ENCODE results near the gene MRPL10. TPM values are rescaled to one million over a fixed set of nuclear protein-coding genes. Genes with fewer than 3 reads are reported as not detected.

Gene MRPL10
- total and polyA plus RNA-seq, 2 of the 8 experiments (the other 6 are each of a cell fraction or from before 2014, with no cell fraction given) = 85.3 to 214 TPM

- Histone ChIP-seq H3K79me1 (ENCODE audit: low read depth, low read length) (no peaks in the 10 kb centered on the region), H3K18ac (ENCODE audit: extremely low read depth, low read length) (peak within 1 kb of the TSS; percentile 48; the same call in 1 of the 2 replicates), H3K4me2 (ENCODE audit: insufficient read depth in 1 of 2, low read depth in 2 of 2, low read length in 2 of 2) (peak within 1 kb of the TSS; percentile 72 to 97), H3K9me3 (ENCODE audit: insufficient read depth in 2 of 2, low read depth in 1 of 2, low read length in 1 of 2) (no peaks in the 10 kb centered on the region), H3K27ac (ENCODE audit: low read depth, low read length) (no peak within 1 kb of the TSS), H4K5ac (ENCODE audit: insufficient read length, low read depth, low read length) (peak within 1 kb of the TSS; percentile 2), H3K23ac (ENCODE audit: insufficient read length) (no peak within 1 kb of the TSS), H3K79me2 (ENCODE audit: control insufficient read depth in 1 of 2, insufficient read depth in 2 of 2, low read length in 2 of 2) (no peaks in the 10 kb centered on the region), H2BK12ac (ENCODE audit: low read depth, low read length) (peak within 1 kb of the TSS; percentile 19; the same call in 1 of the 2 replicates), H3K4me3 (ENCODE audit: extremely low read depth in 1 of 4, insufficient read depth in 2 of 4, low read depth in 3 of 4, low read length in 4 of 4) (peak within 1 kb of the TSS; percentile 42 to 70 (median 70)), H3K23me2 (ENCODE audit: low read depth, low read length) (peaks cover 8% of the 10 kb centered on the region; the same call in 1 of the 2 replicates), H3K36me3 (ENCODE audit: control insufficient read depth in 2 of 4, insufficient read depth in 4 of 4, low read length in 3 of 4) (peaks cover 5 to 22% (median 15%) of the 10 kb centered on the region in 4 experiments; a peak in 6 of 8 replicates), H4K8ac (ENCODE audit: extremely low read depth, insufficient read depth, low read length) (peak within 1 kb of the TSS; percentile 88; the same call in 1 of the 2 replicates), H3K27me3 (replicated peaks in 1 of 4; ENCODE audit: control insufficient read depth in 3 of 4, extremely low read depth in 1 of 4, insufficient read depth in 3 of 4, low read length in 3 of 4) (no peaks in the 10 kb centered on the region), H4K20me1 (replicated peaks in 1 of 2; ENCODE audit: control insufficient read depth in 1 of 2, insufficient read depth in 2 of 2, low read length in 2 of 2) (no peaks in the 10 kb centered on the region), H3K4ac (replicated peaks; ENCODE audit: insufficient read length, low read depth, low read length) (no peak within 1 kb of the TSS), H3K4me1 (replicated peaks in 1 of 4; ENCODE audit: control insufficient read depth in 3 of 4, insufficient read depth in 4 of 4, low read length in 3 of 4) (peaks cover 0 to 12% (median 7%) of the 10 kb centered on the region in 4 experiments; a peak in 6 of 7 replicates), H4K91ac (replicated peaks; ENCODE audit: insufficient read length, low read length) (peak within 1 kb of the TSS; percentile 70), H2BK120ac (replicated peaks; ENCODE audit: low read depth, low read length) (no peak within 1 kb of the TSS), H3K14ac (ENCODE audit: insufficient read length) (no peak within 1 kb of the TSS), H3K9ac (replicated peaks in 1 of 4; ENCODE audit: extremely low read depth in 1 of 4, low read depth in 3 of 4, low read length in 3 of 4) (peak within 1 kb of the TSS in 1 of 4 experiments; percentile 0; a peak in 2 of 7 replicates), H2AK5ac (ENCODE audit: low read depth, low read length) (no peak within 1 kb of the TSS), H3K56ac (replicated peaks; ENCODE audit: insufficient read length, low read depth, low read length) (no peak within 1 kb of the TSS), H2BK5ac (ENCODE audit: low read depth, low read length) (peak within 1 kb of the TSS; percentile 41; the same call in 1 of the 2 replicates), H2AFZ (ENCODE audit: low read length) (peak within 1 kb of the TSS; percentile 15; the same call in 1 of the 2 replicates), H2BK15ac (ENCODE audit: low read length) (no peak within 1 kb of the TSS), H2BK20ac (ENCODE audit: low read length) (no peak within 1 kb of the TSS)
- WGBS, 2 experiments (ENCODE audit: extremely low coverage in 1 of 2, insufficient coverage in 1 of 2, insufficient read length in 1 of 2, insufficient replicate concordance in 2 of 2, low coverage in 1 of 2, low lambda C conversion rate in 2 of 2, missing lambda C conversion rate in 1 of 2) = 14% methylated on average over 20 of the region's 21 CpGs; no CpG with 5 or more reads in 1 of the 2 experiments
- ChIA-PET POLR2A (ENCODE audit: partially characterized antibody) (interaction anchor here (0.6 to 2.6 kb wide), 8 partner anchors 9 to 160 kb away, joined by 3 to 10 read pairs (median 4); partner anchors contain the start of genes LRRC46, MRPL10 and SP2), CTCF (ENCODE audit: partially characterized antibody) (interaction anchor here (0.5 to 2.2 kb wide), 14 partner anchors 7 to 198 kb away, joined by 3 to 10 read pairs (median 4); partner anchors contain the start of gene SCRN2)
- DNase-seq (ENCODE audit: low read depth in 1 of 2, low spot score in 2 of 2) (peak; percentile 60 to 79), FAIRE-seq (peak; percentile 78)
- TF ChIP-seq NANOG (IDR thresholded peaks at IDR 0.05; ENCODE audit: insufficient read depth, low read depth, low read length, poor library complexity, severe bottlenecking) = no peak
- peak in 1 of 2 experiments; percentile 15; a peak in 1 of 4 replicates for TF ChIP-seq RAD21 (IDR thresholded peaks at IDR 0.05 in 1 of 2, conservative IDR thresholded peaks at IDR 0.05 in 1 of 2; ENCODE audit: low read depth in 2 of 2, low read length in 2 of 2)
- TF ChIP-seq EGR1 (IDR thresholded peaks at IDR 0.05; ENCODE audit: borderline replicate concordance, low read depth, low read length) = peak; percentile 54; the same call in 1 of the 2 replicates
- TF ChIP-seq TAF1 (IDR thresholded peaks at IDR 0.05; ENCODE audit: low read depth, low read length) = no peak
- peak; percentile 44; the same call in 1 of the 2 replicates for TF ChIP-seq SP2 (IDR thresholded peaks at IDR 0.05; ENCODE audit: low read length)
- no peak for TF ChIP-seq ATF3 (IDR thresholded peaks at IDR 0.05; ENCODE audit: insufficient read depth, low read depth, low read length)
- no peak for TF ChIP-seq EZH2 (IDR thresholded peaks at IDR 0.05; ENCODE audit: low read depth, low read length, severe bottlenecking)
- TF ChIP-seq KDM4A (IDR thresholded peaks at IDR 0.05; ENCODE audit: low read depth, low read length, severe bottlenecking) = peak; percentile 45
Observed at GRCh38 chr17:47821424-47822391, 9.6 kb downstream of the MRPL10 start, which contains the start of gene OSBPL7. OSBPL7 (minus strand) TSS chr17:47821794; CDS start chr17:47820278, 1,516 bp downstream.

Measured in H1 (cell line).